Smooth muscle cell of the umbilical artery (primary cell): ENCODE results near the gene MAPKBP1. TPM values are rescaled to one million over a fixed set of nuclear protein-coding genes. Genes with fewer than 3 reads are reported as not detected.

Experiments used
- total RNA-seq: library from RNA; depleted of rRNA; stranded (reverse); fragments of >200 nt; gene quantifications from 2 replicates; pipeline ENCODE4 v1.2.3, GENCODE V29; 2014

Gene MAPKBP1
- 27.3 and 30.5 TPM in 2 replicates for total RNA-seq

DNA sequence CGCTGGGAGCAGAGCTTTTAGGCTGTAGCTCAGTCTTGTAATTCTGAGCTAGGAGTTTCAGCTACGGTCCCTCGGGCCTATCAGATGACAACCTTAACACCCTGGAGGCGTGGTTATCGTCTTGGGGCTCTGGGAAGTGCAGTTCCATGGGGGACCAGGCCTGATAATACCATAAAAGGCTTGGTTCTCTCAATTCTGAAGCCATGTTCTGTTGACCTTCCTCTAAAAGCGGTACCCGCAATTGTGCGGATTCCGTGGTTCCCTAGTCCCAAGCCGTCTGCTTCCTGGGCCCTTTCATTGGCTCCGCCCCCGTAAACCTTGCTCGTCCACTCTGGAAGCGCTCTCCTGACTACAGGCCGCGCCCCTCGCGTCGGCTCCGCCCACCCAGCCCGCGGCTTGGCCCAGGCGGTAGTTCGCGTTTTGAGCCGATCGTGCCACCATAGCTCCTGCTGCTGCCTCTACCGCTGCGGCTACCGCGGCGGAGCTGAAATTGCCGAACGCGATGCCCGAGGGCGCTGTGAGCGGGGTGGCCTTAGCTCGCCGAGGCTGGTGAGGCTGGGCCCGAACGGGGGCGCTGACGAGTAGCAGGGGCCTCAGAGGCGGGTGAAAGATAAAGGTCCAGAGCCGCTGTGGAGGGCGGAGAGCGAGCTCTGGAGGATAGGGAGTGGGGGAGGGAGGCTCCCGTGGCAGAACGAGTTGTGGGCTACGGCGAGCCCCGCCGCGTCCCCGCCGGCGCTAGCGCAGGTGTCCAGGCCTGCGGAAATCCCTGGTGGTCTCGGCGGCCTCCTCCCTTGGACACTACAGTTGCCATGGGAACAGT lies at the start of gene MAPKBP1:
Gene MAPKBP1 (plus strand): TSS at position 423 of the 820 bp plus-strand sequence. CDS start 792 bp downstream, outside the sequence.

DNA sequence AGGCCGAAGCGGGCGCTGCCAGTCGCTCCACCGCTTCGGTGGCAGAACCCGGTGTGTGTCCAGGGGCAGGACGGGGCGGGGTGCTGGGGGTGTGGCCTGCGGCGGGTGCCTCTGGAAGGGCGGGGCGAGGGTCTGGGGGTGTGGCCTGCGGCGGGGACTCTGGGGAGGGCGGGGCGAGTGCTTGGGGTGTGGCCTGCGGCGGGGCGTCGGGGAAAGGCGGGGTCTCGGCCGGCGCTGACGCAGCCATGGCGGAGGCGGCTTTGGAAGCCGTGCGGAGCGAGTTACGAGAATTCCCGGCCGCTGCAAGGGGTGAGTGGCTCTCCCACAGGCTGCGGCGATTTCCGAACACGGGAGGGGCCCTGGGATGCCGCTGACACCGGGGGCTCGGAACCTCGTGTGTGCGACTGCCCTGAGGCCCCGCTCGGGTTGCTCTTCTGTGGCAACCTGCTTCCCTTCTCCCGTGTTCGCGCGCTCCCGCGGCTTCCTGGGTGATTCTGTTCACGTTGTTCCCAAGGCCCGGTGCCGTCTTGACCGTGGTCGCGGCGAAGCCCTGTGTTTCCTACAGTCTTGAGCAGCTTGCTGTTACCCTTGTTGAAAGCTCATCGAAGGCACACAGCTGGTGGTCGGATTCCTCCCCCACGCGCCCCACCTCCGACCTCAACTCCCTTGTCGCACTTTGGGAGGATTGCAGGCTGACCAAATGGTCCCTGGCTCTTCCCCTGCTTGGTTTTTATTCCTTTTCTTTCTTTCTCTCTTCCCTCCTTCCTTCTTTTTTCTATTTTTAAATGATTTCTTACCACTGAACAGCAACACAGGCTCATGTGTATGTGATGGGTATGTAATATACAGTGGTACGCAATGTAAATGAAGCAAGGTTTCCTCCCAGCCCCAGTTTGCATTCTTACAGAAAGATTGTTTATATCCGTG lies 53.9 kb downstream of the MAPKBP1 start, which contains the start of gene JMJD7:
Gene JMJD7 (plus strand): TSS at position 213 of the 927 bp plus-strand sequence. CDS start 33 bp downstream, at position 246.

GRCh38 chr15:41838400-41838897 lies 64.2 kb downstream of the MAPKBP1 start, which contains the start of gene PLA2G4B:
PLA2G4B (plus strand) TSS chr15:41838847; CDS start chr15:41838914, 67 bp downstream.

Other genes with a start within 250 kb of the MAPKBP1 start
- 19.0 and 75.9 TPM in 2 replicates for gene RPAP1, start 230.2 kb upstream of the MAPKBP1 start, total RNA-seq
- 4.2 and 9.6 TPM in 2 replicates for gene TYRO3, start 215.3 kb upstream of the MAPKBP1 start, total RNA-seq
- 37.1 and 55.8 TPM in 2 replicates for gene MGA, start 114.1 kb upstream of the MAPKBP1 start, total RNA-seq
- gene JMJD7, start 53.6 kb downstream of the MAPKBP1 start, total RNA-seq, result 1.8 and 2.3 TPM in 2 replicates
- gene PLA2G4B, start 64.4 kb downstream of the MAPKBP1 start, total RNA-seq, result 1.5 and 1.8 TPM in 2 replicates
- gene SPTBN5, start 119.6 kb downstream of the MAPKBP1 start, total RNA-seq, result 0.59 and 1.8 TPM in 2 replicates
- gene EHD4, start 198.1 kb downstream of the MAPKBP1 start, total RNA-seq, result 16.3 and 57.8 TPM in 2 replicates
- not detected in 2 replicates for gene PLA2G4E, start 246.6 kb downstream of the MAPKBP1 start, total RNA-seq